Neural progenitor cell (in vitro differentiated cells): Measurements from ENCODE around the gene PSMG1. TPM values are rescaled to one million over a fixed set of nuclear protein-coding genes. Genes with fewer than 3 reads are reported as not detected.

Experiments used
- DNase-seq: peaks from one replicate; pipeline ENCODE4 v3.0.0-alpha.2; 2016; ENCODE audit warnings: low spot score
- H2AFZ ChIP-seq: fragments of 200-600 bp; sonication (generic); replicated peaks from 2 replicates; pipeline ENCODE4 v1.6.1; 2016; ENCODE audit warnings: antibody characterized with exemption
- H3F3A ChIP-seq: fragments of 200-600 bp; sonication (generic); 2 replicates; pipeline ENCODE4 v1.6.1; 2016; ENCODE audit warnings: antibody characterized with exemption, low read depth
- H3K27ac ChIP-seq: fragments of 200-600 bp; sonication (generic); 2 replicates; pipeline ENCODE4 v1.5.1; 2016; ENCODE audit warnings: mild to moderate bottlenecking
- H3K27me3 ChIP-seq: fragments of 200-600 bp; sonication (generic); 2 replicates; pipeline ENCODE4 v1.6.1; 2016; ENCODE audit warnings: mild to moderate bottlenecking, moderate library complexity
- H3K36me3 ChIP-seq: fragments of 200-600 bp; sonication (generic); 2 replicates; pipeline ENCODE4 v1.5.1; 2016
- H3K4me1 ChIP-seq: fragments of 200-600 bp; sonication (generic); 2 replicates; pipeline ENCODE4 v1.6.1; 2016; ENCODE audit warnings: mixed run types
- H3K4me2 ChIP-seq: fragments of 200-600 bp; sonication (generic); 2 replicates; pipeline ENCODE4 v1.6.1; 2016
- H3K4me3 ChIP-seq: fragments of 200-600 bp; sonication (generic); 2 replicates; pipeline ENCODE4 v1.5.1; 2016
- H3K79me2 ChIP-seq: fragments of 200-600 bp; sonication (generic); 2 replicates; pipeline ENCODE4 v1.6.1; 2016; ENCODE audit warnings: low read depth
- H3K9ac ChIP-seq: fragments of 200-600 bp; sonication (generic); 2 replicates; pipeline ENCODE4 v1.6.1; 2016
- H3K9me3 ChIP-seq: fragments of 200-600 bp; sonication (generic); 2 replicates; pipeline ENCODE4 v1.5.1; 2016; ENCODE audit warnings: low read depth
- H4K20me1 ChIP-seq: fragments of 200-600 bp; sonication (generic); 2 replicates; pipeline ENCODE4 v1.6.1; 2016; ENCODE audit warnings: low read depth
- H3K27ac Mint-ChIP-seq: 3 replicates; pipeline ENCODE4 v1.8.0; 2021; ENCODE audit warnings: mixed read lengths
- H3K27me3 Mint-ChIP-seq: 2 replicates; pipeline ENCODE4 v1.8.0; 2022; ENCODE audit warnings: low read depth, mild to moderate bottlenecking, inconsistent platforms, moderate library complexity, mixed read lengths; ENCODE audit not compliant: insufficient read depth
- H3K36me3 Mint-ChIP-seq: 3 replicates; pipeline ENCODE4 v1.8.0; 2021; ENCODE audit warnings: mixed read lengths
- H3K4me1 Mint-ChIP-seq: 3 replicates; pipeline ENCODE4 v1.8.0; 2021; ENCODE audit warnings: mixed read lengths
- H3K4me3 Mint-ChIP-seq: 3 replicates; pipeline ENCODE4 v1.8.0; 2021; ENCODE audit warnings: mild to moderate bottlenecking, moderate library complexity, mixed read lengths
- H3K9me3 Mint-ChIP-seq: 3 replicates; pipeline ENCODE4 v1.8.0; 2020; ENCODE audit warnings: mixed read lengths
- CTCF ChIP-seq: fragments of 200-600 bp; sonication (generic); IDR thresholded peaks from 2 replicates; pipeline ENCODE4 v1.5.1; 2017; ENCODE audit warnings: antibody characterized with exemption, mild to moderate bottlenecking
- EZH2 ChIP-seq: fragments of 200-600 bp; sonication (generic); IDR thresholded peaks from 2 replicates; pipeline ENCODE4 v1.6.1; 2017; ENCODE audit warnings: antibody characterized with exemption, mild to moderate bottlenecking, moderate library complexity
- EZH2phosphoT487 ChIP-seq: fragments of 200-600 bp; sonication (generic); IDR thresholded peaks from 2 replicates; pipeline ENCODE4 v1.6.1; 2017; ENCODE audit warnings: antibody characterized with exemption
- total RNA-seq: library from RNA; depleted of rRNA; stranded (reverse); fragments of >200 nt; gene quantifications from 2 replicates; pipeline ENCODE4 v1.2.3, GENCODE V29; 2015; ENCODE audit warnings: low replicate concordance

The PSMG1 gene
- total RNA-seq, 1 donor from 2014 or later = 37.5 TPM

GRCh38 chr21:39218082-39218409, 34.8 kb upstream of the PSMG1 start:
- Mint-ChIP-seq H3K36me3 (peaks cover 27% of the 10 kb centered on the region), H3K4me1 (no peaks in the 10 kb centered on the region), H3K27me3 (no peaks in the 10 kb centered on the region), H3K27ac (no peak overlapping the region), H3K4me3 (no peak overlapping the region), H3K9me3 (no peaks in the 10 kb centered on the region)
- peaks cover 9% of the 10 kb centered on the region for H4K20me1 ChIP-seq
- no peak overlapping the region for H3K27ac ChIP-seq
- no peak for TF ChIP-seq CTCF
- TF ChIP-seq EZH2phosphoT487 = no peak
- no peak for TF ChIP-seq EZH2
- H3K4me3 ChIP-seq = no peak overlapping the region
- H3F3A ChIP-seq = no peaks in the 10 kb centered on the region
- no peaks in the 10 kb centered on the region for H3K9me3 ChIP-seq
- no peaks in the 10 kb centered on the region for H3K4me1 ChIP-seq
- H3K4me2 ChIP-seq = no peak overlapping the region
- no peak overlapping the region for H3K9ac ChIP-seq
- no peak overlapping the region for H2AFZ ChIP-seq
- no peaks in the 10 kb centered on the region for H3K27me3 ChIP-seq
- no peaks in the 10 kb centered on the region for H3K79me2 ChIP-seq
- H3K36me3 ChIP-seq = peaks cover 44% of the 10 kb centered on the region
- no peak for DNase-seq

GRCh38 chr21:39217356-39218081, 34.3 kb upstream of the PSMG1 start:
- Histone ChIP-seq H3F3A (no peaks in the 10 kb centered on the region), H3K36me3 (peaks cover 42% of the 10 kb centered on the region), H3K4me3 (no peak overlapping the region), H3K4me2 (no peak overlapping the region), H3K4me1 (no peaks in the 10 kb centered on the region), H3K27ac (no peak overlapping the region), H4K20me1 (peaks cover 9% of the 10 kb centered on the region), H3K9ac (no peak overlapping the region), H3K9me3 (no peaks in the 10 kb centered on the region), H2AFZ (no peak overlapping the region), H3K79me2 (no peaks in the 10 kb centered on the region), H3K27me3 (no peaks in the 10 kb centered on the region)
- TF ChIP-seq EZH2phosphoT487 = no peak
- TF ChIP-seq EZH2 = no peak
- TF ChIP-seq CTCF = no peak
- no peak overlapping the region for H3K4me3 Mint-ChIP-seq
- H3K9me3 Mint-ChIP-seq = no peaks in the 10 kb centered on the region
- no peaks in the 10 kb centered on the region for H3K27me3 Mint-ChIP-seq
- no peak for DNase-seq
- H3K36me3 Mint-ChIP-seq = peaks cover 27% of the 10 kb centered on the region
- H3K4me1 Mint-ChIP-seq = no peaks in the 10 kb centered on the region
- H3K27ac Mint-ChIP-seq = no peak overlapping the region

- Histone ChIP-seq H3K27ac (no peak overlapping the region), H3K9ac (no peak overlapping the region), H3K4me1 (no peaks in the 10 kb centered on the region), H3K27me3 (no peaks in the 10 kb centered on the region), H4K20me1 (peaks cover 9% of the 10 kb centered on the region), H2AFZ (no peak overlapping the region), H3K9me3 (no peaks in the 10 kb centered on the region), H3K36me3 (peaks cover 47% of the 10 kb centered on the region), H3F3A (no peaks in the 10 kb centered on the region), H3K79me2 (no peaks in the 10 kb centered on the region), H3K4me2 (no peak overlapping the region), H3K4me3 (no peak overlapping the region)
- no peaks in the 10 kb centered on the region for H3K27me3 Mint-ChIP-seq
- H3K4me3 Mint-ChIP-seq = no peak overlapping the region
- H3K4me1 Mint-ChIP-seq = no peaks in the 10 kb centered on the region
- H3K27ac Mint-ChIP-seq = no peak overlapping the region
- H3K36me3 Mint-ChIP-seq = peaks cover 34% of the 10 kb centered on the region
- no peaks in the 10 kb centered on the region for H3K9me3 Mint-ChIP-seq
- no peak for TF ChIP-seq EZH2phosphoT487
- TF ChIP-seq EZH2 = no peak
- DNase-seq = no peak
These were observed 33.0 kb upstream of the PSMG1 start for GRCh38 chr21:39216290-39216689.

- Histone ChIP-seq H4K20me1 (peaks cover 9% of the 10 kb centered on the region), H3K79me2 (no peaks in the 10 kb centered on the region), H3K9me3 (no peaks in the 10 kb centered on the region), H3K4me1 (no peaks in the 10 kb centered on the region), H3K9ac (no peak overlapping the region), H3K36me3 (peaks cover 49% of the 10 kb centered on the region), H3K4me3 (no peak overlapping the region), H2AFZ (no peak overlapping the region), H3F3A (peaks cover 9% of the 10 kb centered on the region), H3K27ac (no peak overlapping the region), H3K4me2 (no peak overlapping the region), H3K27me3 (no peaks in the 10 kb centered on the region)
- H3K9me3 Mint-ChIP-seq = no peaks in the 10 kb centered on the region
- H3K36me3 Mint-ChIP-seq = peaks cover 36% of the 10 kb centered on the region
- no peak overlapping the region for H3K4me3 Mint-ChIP-seq
- H3K27me3 Mint-ChIP-seq = no peaks in the 10 kb centered on the region
- no peaks in the 10 kb centered on the region for H3K4me1 Mint-ChIP-seq
- DNase-seq = no peak
- no peak for TF ChIP-seq CTCF
- no peak for TF ChIP-seq EZH2
- no peak for TF ChIP-seq EZH2phosphoT487
- no peak overlapping the region for H3K27ac Mint-ChIP-seq
These were observed 31.8 kb upstream of the PSMG1 start for GRCh38 chr21:39215078-39215477.
